Measurements from ENCODE around the gene PPP1R13B.

PPP1R13B gene

DNA sequence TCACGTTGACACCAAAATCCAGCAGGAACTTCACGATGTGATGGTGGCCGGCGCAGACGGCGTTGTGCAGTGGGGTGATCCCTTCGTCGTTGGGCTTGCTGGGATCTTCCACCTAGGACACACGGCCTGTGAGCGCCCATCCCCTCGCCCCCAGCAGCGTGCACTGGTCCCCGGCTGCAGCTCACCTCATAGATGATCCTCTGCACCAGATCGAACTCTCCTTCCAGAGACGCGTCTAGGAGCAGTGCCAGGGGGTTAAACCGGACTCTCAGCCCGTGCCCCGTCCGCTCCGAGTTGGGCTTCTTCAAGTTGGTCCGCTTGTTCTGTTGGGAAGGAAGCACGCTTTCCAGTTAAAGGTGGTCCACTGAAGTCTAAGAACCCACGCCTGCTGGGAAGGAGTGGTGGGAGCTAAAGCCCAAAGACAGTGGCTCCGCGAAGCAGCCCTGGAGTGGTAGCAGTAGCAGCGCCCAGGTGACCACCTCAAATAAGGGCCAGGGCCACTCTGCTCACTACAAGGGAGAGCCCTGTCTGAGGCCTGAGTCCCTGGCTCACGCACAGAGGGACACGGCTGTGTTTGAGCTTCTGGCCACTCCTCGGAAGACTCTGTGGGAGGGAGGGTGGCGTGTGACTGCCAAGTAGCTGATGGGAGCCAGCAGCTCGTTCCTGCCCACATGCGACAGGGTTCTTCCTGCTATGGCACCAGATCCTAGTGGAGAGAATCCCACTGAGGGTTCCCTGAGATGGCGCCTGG, 108.5 kb downstream of the PPP1R13B start:
- no peak for DNase-seq

- no peak for DNase-seq
Observed at GRCh38 chr14:103738166-103738565, 109.2 kb downstream of the PPP1R13B start.

- DNase-seq = no peak
Observed at GRCh38 chr14:103737432-103738045, 109.8 kb downstream of the PPP1R13B start.

DNA sequence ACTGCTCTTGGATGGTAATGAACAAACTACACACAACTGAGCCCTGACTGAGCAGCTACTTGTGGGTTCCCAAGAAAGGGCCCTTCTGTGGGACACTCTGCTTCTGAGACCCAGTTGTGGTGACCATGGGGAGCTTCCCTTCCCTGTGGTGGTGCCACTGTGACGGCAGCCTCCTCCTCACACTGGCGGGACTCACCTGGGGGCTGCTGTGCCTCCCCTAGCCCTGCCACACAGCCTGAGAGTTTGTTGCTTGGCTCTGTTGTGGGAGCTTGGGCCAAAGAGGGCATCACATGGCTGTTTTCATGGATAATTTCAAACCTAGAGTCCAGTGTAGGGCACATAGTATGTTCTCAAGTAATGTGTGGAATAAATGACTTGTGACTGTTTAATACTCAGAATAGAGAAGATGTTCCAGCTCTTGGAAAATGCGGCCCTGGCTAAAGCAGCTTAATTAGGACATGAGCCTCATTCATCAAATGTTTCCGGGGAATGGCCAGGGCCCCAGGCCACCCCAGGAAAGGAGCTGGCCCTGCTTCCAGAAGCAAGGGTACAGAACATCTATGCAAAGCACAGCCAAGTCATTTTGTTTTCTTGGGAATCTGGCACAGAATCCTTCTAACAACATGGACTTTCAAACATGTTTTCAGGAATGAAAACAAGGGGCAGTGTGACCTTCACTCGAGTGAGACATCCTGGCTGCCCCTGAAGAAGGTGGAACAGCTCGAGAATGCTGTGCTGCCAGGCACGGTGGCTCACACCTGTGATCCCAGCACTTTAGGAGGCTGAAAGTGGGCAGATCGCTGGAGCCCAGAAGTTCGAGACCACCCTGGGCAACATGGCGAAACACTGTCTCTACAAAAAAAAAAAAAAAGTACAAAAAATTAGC, 110.6 kb downstream of the PPP1R13B start:
- no peak for DNase-seq

DNA sequence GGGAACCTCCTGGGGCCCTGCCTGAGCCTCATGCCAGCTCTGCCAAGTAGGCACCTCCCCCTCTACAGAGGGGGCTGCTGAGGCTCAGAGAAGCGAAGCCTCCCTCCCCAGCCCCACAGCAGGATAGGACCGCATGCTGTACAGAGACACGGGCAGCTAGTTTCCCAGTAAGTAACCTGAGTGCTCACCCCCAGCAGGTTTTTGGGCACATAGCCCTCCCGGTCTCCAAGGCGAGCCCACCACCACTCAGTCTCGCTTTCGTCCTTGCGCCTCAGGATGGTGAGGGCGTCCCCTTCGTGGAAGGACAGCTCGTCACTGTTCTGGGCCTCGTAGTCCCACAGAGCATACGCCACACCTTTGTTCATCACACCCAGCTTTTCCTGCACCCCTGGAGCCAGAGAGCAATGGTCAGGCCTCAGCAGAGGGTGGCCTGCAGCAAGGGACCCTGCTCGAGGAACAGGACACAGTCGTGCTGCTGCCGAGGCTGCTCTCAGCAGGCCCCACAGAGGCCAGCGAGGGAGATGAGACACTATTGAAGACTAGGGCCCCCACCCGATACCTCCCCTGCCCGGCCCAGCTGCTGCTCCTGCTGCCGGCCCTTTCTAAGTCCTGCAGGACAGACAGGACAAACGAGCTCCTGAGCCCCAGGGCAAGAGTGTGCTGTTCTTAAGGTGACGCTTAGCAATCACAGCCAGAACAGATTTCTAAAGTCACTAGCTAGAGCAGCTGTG, 111.4 kb downstream of the PPP1R13B start:
- DNase-seq = no peak

GRCh38 chr14:103735439-103735814, 111.9 kb downstream of the PPP1R13B start:
- no peak for DNase-seq

DNA sequence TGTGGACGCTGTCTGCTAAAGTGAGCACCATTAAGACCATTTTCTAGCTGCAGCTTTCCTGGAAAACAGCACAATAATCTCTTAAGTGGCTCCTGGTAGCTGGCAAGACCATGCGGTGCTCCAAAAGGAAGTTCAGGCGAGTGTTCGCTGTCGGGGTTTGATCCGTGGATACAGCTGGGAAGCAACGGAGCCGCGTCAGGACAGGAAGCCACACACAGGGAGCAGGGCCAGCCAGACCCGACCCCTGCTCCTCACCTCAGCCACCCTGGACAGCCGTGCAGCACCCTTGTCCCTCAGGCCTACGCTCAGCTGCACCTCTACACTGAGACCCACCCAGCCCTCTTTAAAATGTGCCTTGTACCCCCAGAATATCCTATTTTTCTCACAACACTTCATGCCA, 112.4 kb downstream of the PPP1R13B start:
- DNase-seq = no peak

- no peak for DNase-seq
Observed at GRCh38 chr14:103734081-103734888, 113.1 kb downstream of the PPP1R13B start.

- DNase-seq = no peak
Observed at GRCh38 chr14:103733651-103734050, 113.7 kb downstream of the PPP1R13B start.

DNA sequence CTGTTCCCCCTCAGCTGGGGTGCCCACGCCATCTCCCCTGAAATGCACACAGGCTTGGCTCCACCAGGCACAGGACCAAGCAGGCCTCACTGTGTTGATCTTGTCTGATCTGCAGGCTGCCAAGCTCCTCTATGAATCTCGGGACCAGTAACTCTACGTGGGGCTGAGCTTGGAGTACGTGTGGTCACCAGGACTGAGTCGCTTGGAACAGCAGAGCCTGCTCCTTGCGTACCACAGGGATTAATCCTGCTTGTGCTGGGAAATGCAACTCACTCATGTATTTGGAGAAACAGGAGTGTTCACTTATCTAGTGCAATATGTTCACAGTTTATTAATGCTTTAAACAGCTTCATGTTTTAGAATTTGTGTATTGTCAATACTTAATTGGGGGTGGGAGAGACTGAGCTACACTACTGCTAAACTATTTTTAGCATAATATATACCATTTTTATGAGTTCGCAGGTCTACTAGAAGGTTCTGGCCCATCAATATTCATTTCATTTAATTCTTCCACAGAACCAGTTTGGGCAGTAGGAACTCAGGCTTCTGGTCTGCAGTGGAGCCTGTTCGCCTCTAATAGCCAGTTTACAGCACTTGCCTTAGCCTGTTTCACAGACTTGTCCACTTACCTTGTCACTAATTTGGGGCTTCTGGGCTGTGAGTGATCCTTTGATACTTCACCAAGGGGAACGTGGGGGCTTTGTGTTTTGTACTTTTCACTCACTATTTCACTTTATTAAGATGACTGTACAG, 114.3 kb downstream of the PPP1R13B start:
- DNase-seq = no peak

GRCh38 chr14:103731916-103732867, 115.2 kb downstream of the PPP1R13B start:
- DNase-seq = no peak

DNA sequence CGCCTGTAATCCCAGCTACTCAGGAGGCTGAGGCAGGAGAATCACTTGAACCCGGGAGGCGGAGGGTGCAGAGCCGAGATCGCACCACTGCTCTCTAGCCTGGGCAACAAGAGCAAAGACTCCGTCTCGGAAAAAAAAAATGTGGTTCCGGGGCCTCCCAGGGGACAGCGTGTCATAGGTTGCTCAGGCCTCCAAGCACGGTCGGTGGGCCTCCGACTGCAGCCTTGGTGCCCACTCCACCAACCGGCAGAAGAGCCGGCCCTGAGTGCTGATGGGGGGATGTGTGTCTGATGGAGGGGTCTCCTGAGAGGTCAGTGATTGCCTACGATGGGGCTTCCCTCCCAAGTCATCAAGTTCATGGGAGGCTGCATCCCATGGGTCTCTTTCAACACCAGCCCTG, 115.9 kb downstream of the PPP1R13B start:
- DNase-seq = no peak

DNA sequence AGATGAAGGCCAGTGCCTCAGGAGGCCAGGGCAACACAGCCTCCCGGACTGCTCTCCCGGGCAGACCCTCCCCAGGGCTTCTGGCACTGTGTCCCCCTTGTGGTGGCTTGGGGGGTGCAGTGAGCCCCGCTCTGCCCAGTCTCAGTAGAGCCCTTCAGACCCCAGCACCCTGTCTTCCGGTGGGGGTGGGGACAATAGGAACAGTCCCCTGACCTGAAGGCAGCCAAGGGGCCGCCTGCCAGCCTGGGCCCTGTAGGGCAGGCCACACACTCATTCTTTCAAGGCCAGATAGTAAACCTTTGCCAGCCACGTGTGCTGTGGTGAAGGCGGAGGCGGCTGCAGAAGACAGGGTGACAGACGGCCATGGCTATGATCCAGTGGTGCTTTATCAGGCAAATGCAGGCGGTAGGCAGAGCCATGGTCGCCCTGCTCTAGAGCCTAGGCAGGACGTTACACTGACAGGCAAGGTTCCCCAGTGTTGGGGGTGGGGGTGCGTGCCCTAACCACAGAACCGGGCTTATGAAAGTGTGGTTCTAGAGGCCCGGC, 116.8 kb downstream of the PPP1R13B start:
- no peak for DNase-seq

- no peak for DNase-seq
Observed at GRCh38 chr14:103729496-103730448, 117.6 kb downstream of the PPP1R13B start.

- DNase-seq = no peak
Observed at GRCh38 chr14:103728721-103729120, 118.7 kb downstream of the PPP1R13B start.

DNA sequence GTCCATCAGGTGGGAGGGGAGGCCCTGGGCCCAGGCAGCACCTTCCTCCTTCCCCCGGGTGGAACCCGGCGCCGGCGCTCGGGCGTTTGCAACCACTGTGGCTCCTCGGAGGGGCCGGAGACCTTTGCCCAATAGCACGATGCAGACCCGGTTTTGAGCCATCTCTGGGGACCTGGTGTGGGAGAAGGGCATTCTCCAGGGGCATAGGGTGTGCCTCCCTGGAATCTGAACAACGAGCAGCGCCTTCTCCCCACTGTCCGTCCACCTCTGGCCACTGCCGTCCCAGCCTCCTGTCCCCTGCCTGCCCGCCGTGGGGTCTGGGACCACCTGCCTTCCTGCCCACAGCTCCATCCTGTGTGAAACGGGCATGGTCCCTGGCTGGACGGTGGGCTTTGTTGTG, 119.2 kb downstream of the PPP1R13B start:
- DNase-seq = no peak

DNA sequence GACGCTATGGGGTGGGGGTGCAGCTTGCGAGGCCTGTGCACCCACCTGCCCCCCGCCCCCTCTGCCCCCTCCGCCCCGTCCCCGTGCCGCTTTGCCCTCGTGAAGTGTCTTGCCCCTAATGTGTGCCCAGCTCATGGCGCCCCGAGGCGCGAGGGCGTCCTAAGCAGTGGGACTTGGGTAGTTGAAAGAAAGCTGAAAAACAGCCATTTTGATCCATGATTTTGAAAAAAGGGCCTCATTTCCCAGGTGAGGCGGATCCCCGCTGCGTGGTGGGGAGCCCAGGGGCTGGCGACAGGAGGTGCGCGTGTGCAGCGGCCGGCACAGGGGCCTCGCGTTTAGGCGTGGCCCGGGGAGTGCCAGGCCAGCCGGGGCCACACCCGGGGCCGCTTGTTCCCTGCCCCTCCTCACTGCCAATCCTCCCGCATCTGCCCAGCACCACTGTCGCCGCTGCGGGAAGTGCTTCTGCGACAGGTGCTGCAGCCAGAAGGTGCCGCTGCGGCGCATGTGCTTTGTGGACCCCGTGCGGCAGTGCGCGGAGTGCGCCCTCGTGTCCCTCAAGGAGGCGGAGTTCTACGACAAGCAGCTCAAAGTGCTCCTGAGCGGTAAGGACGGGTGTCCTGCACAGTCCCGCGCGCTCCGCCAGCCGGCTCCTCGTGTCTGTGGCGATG, 119.9 kb downstream of the PPP1R13B start:
- no peak for DNase-seq

- no peak for DNase-seq
Observed at GRCh38 chr14:103726474-103726873, 120.9 kb downstream of the PPP1R13B start.

Measured in NCI-H226 (cell line).